BLaER1 treated with 17β-estradiol and CSF1 and Interleukin-3, amounts not matched to agents 10 nM and 100 nM (cell line): ENCODE measurements around the gene AGPAT3.

ENCODE experiments used
- H3K27ac ChIP-seq, 11 experiments: shearing (Covaris generic); formaldehyde crosslinking; 2 replicates each; pipeline ENCODE4 v1.8.1; 2022
- H3K27me3 ChIP-seq, 11 experiments: shearing (Covaris generic); formaldehyde crosslinking; 2 replicates each; pipeline ENCODE4 v1.8.1; 2022
- H3K36me3 ChIP-seq, 11 experiments: shearing (Covaris generic); formaldehyde crosslinking; 2 replicates each; pipeline ENCODE4 v1.8.1; 2022
- H3K4me1 ChIP-seq, 10 experiments: shearing (Covaris generic); formaldehyde crosslinking; 2 replicates each; pipeline ENCODE4 v1.8.1; 2022
- H3K4me2 ChIP-seq, 11 experiments: shearing (Covaris generic); formaldehyde crosslinking; 2 replicates each; pipeline ENCODE4 v1.8.1; 2022
- H3K4me3 ChIP-seq, 10 experiments: shearing (Covaris generic); formaldehyde crosslinking; 2 replicates each; pipeline ENCODE4 v1.8.1; 2022
- H3K9ac ChIP-seq, 11 experiments: shearing (Covaris generic); formaldehyde crosslinking; 2 replicates each; pipeline ENCODE4 v1.8.1; 2022
- H3K9me3 ChIP-seq, 11 experiments: shearing (Covaris generic); formaldehyde crosslinking; replicated peaks in 1 of 11; 2 replicates each; pipeline ENCODE4 v1.8.1; 2022
- H4K20me1 ChIP-seq, 11 experiments: shearing (Covaris generic); formaldehyde crosslinking; 2 replicates each; pipeline ENCODE4 v1.8.1; 2022
- Cebpa-rat ChIP-seq, 11 experiments: shearing (Covaris generic); IDR thresholded peaks; 2 replicates each; pipeline ENCODE4 v1.8.1; 2022

AGPAT3 gene

DNA sequence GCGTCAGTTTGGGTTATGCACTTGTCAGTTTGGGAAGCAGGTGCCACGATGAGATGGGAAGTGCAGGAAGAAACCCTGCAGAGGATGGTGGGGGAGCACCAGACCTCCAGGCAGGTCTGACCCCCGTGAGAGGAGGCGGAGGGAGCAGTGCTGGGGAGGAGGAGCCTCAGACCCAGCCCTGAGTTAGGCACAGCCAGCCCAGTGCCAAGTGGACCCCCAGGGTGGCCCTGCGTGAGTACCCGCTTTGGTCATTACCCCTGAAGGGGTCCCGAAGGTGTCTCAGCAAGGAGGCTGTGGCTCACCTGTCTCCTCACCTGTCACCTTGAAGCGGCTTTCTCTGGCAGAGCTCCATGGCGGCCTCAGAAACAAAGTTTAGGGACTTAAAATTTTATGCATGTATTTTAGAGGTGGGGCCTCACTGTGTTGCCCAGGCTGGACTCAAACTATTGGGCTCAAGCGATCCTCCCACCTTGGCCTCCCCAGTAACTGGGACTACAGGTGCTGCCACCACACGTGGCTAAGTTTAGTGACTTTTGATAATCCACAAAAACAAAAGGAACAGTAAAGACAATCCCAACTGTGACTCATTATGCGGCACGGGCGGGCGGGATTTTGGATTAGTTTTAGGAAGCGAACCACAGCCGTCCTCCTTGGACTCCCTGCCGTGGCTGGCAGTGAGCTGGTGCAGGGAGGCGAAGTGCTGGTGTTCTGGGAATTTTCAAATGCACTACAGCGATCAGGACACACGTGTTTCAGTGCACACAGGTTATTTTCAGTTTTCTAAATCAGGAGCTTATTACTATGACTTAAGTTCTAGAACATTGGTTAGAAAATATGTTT is 4.7 kb downstream of the AGPAT3 start:
- peaks cover 27 to 83% (median 61%) of the 10 kb centered on the region in 11 experiments; a peak in 20 of 22 replicates for H4K20me1 ChIP-seq
- no peak overlapping the region for H3K9ac ChIP-seq
- H3K27ac ChIP-seq = no peak overlapping the region

DNA sequence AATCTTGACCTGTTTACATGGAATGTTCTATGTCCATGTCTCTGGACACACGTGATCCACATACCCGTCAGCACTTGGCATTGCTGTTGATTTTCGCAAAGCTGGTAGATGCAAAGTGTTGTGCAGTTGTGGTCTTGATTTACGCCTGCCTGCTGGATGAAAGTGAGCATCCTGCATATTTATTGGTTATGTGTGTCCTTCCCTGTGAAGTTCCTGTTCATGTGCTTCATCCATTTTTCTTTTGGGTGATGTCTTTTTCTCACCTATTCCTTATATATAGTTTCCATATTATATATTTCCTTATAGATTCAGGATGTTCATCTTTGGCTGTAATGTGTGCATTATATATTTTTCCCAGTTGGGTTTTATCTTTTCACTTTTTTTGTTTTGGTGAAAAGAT is 6.5 kb downstream of the AGPAT3 start:
- Histone ChIP-seq H3K4me1 (peaks cover 10 to 28% (median 17%) of the 10 kb centered on the region in 10 experiments; a peak in 19 of 20 replicates), H3K27me3 (peaks cover 3 to 25% (median 19%) of the 10 kb centered on the region in 11 experiments; a peak in 19 of 22 replicates), H3K4me3 (no peak overlapping the region), H3K36me3 (peaks cover 0 to 56% (median 17%) of the 10 kb centered on the region in 11 experiments; a peak in 17 of 22 replicates), H3K4me2 (no peak overlapping the region), H3K9me3 (peaks cover 7 to 14% (median 13%) of the 10 kb centered on the region in 11 experiments; a peak in 18 of 22 replicates), H3K9ac (no peak overlapping the region), H4K20me1 (peaks cover 25 to 96% (median 63%) of the 10 kb centered on the region in 11 experiments; a peak in 21 of 22 replicates), H3K27ac (no peak overlapping the region)
- TF ChIP-seq Cebpa-rat (IDR thresholded peaks at IDR 0.05) = no peak

More for the DNA sequence above, 4.7 kb downstream of the AGPAT3 start:
- Histone ChIP-seq H3K4me1 (peaks cover 9 to 30% (median 20%) of the 10 kb centered on the region in 10 experiments; a peak in 19 of 20 replicates), H3K9me3 (peaks cover 0 to 2% (median under 1%) of the 10 kb centered on the region in 11 experiments; a peak in 5 of 22 replicates), H3K27me3 (peaks cover 3 to 39% (median 33%) of the 10 kb centered on the region in 11 experiments; a peak in 19 of 22 replicates), H3K4me3 (no peak overlapping the region), H3K36me3 (peaks cover 0 to 42% (median 11%) of the 10 kb centered on the region in 11 experiments; a peak in 15 of 22 replicates), H3K4me2 (no peak overlapping the region)
- TF ChIP-seq Cebpa-rat (IDR thresholded peaks at IDR 0.05) = no peak

DNA sequence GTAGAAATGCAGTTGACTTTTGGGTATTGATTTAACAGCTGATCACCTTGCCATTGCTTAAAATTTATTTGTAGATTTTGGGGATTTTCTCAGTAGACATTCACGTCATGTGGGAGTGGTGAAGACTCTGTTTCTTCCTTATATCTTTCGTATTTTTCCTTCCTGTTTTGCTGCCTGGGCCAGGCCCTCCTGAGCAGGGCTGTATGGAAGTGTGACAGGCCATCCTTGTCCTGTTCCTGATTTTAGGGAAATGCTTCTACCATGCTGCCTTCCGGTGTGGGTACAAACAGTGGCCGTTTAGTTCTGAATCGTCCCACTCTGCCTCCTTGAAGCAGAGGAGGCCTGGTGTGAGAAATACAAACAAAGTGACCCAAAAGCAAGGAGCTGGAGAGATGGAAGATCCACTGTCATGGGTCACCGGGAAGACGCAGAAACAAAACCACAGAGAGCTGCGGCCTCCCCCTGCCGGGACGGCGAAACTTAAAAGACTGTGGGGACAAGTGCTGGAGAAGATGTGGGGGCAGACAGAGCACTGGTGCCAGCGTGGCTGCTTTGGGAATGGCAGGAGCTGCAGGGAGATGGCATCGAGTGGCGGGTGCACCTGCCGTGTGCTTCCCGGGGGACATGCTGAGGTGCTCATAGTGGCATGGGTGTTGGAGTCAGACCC is 7.6 kb downstream of the AGPAT3 start:
- H3K9me3 ChIP-seq = peaks cover 7 to 14% (median 13%) of the 10 kb centered on the region in 11 experiments; a peak in 18 of 22 replicates
- TF ChIP-seq Cebpa-rat (IDR thresholded peaks at IDR 0.05) = no peak
- H3K9ac ChIP-seq = no peak overlapping the region
- peak overlapping the region in 3 of 11 experiments; percentile 5 to 35 (median 14); a peak in 3 of 22 replicates for H3K4me2 ChIP-seq
- peaks cover 0 to 16% (median 10%) of the 10 kb centered on the region in 10 experiments; a peak in 10 of 20 replicates for H3K4me1 ChIP-seq
- H3K27ac ChIP-seq = no peak overlapping the region
- peaks cover 0 to 14% (median 7%) of the 10 kb centered on the region in 11 experiments; a peak in 10 of 22 replicates for H3K27me3 ChIP-seq
- peaks cover 15 to 96% (median 62%) of the 10 kb centered on the region in 11 experiments; a peak in 20 of 22 replicates for H4K20me1 ChIP-seq
- peaks cover 0 to 50% (median 15%) of the 10 kb centered on the region in 11 experiments; a peak in 17 of 22 replicates for H3K36me3 ChIP-seq
- no peak overlapping the region for H3K4me3 ChIP-seq

- Histone ChIP-seq H3K27ac (no peak overlapping the region), H3K4me2 (no peak overlapping the region), H3K4me1 (peaks cover 0 to 15% (median 10%) of the 10 kb centered on the region in 10 experiments; a peak in 10 of 20 replicates), H3K9me3 (peaks cover 7 to 14% (median 13%) of the 10 kb centered on the region in 11 experiments; a peak in 18 of 22 replicates), H3K9ac (no peak overlapping the region), H3K4me3 (no peak overlapping the region), H4K20me1 (peaks cover 20 to 96% (median 63%) of the 10 kb centered on the region in 11 experiments; a peak in 20 of 22 replicates), H3K36me3 (peaks cover 6 to 60% (median 19%) of the 10 kb centered on the region in 11 experiments; a peak in 18 of 22 replicates), H3K27me3 (peaks cover 0 to 3% (median 0%) of the 10 kb centered on the region in 11 experiments; a peak in 3 of 22 replicates)
- TF ChIP-seq Cebpa-rat (IDR thresholded peaks at IDR 0.05) = no peak
These were observed 8.7 kb downstream of the AGPAT3 start for GRCh38 chr21:43873673-43874072.

- no peak for TF ChIP-seq Cebpa-rat (IDR thresholded peaks at IDR 0.05)
- Histone ChIP-seq H3K9ac (no peak overlapping the region), H3K4me1 (peaks cover 2 to 15% (median 11%) of the 10 kb centered on the region in 10 experiments; a peak in 13 of 20 replicates), H3K36me3 (peaks cover 6 to 60% (median 18%) of the 10 kb centered on the region in 11 experiments; a peak in 18 of 22 replicates), H3K4me3 (no peak overlapping the region), H3K27me3 (no peaks in the 10 kb centered on the region), H4K20me1 (peaks cover 19 to 96% (median 63%) of the 10 kb centered on the region in 11 experiments; a peak in 21 of 22 replicates), H3K4me2 (peak overlapping the region in 3 of 11 experiments; percentile 6 to 12 (median 6); a peak in 2 of 22 replicates), H3K27ac (no peak overlapping the region), H3K9me3 (peaks cover 7 to 14% (median 13%) of the 10 kb centered on the region in 11 experiments; a peak in 18 of 22 replicates)
These were observed 9.2 kb downstream of the AGPAT3 start for GRCh38 chr21:43874085-43874805.

GRCh38 chr21:43876605-43877004 is 11.6 kb downstream of the AGPAT3 start:
- no peak overlapping the region for H3K4me2 ChIP-seq
- peaks cover 7 to 14% (median 13%) of the 10 kb centered on the region in 11 experiments; a peak in 18 of 22 replicates for H3K9me3 ChIP-seq
- H3K4me1 ChIP-seq = peaks cover 16 to 29% (median 22%) of the 10 kb centered on the region in 10 experiments
- TF ChIP-seq Cebpa-rat (IDR thresholded peaks at IDR 0.05) = no peak
- no peak overlapping the region for H3K4me3 ChIP-seq
- peaks cover 6 to 45% (median 18%) of the 10 kb centered on the region in 11 experiments; a peak in 16 of 22 replicates for H3K36me3 ChIP-seq
- peaks cover 31 to 95% (median 63%) of the 10 kb centered on the region in 11 experiments for H4K20me1 ChIP-seq
- H3K27me3 ChIP-seq = no peaks in the 10 kb centered on the region
- H3K9ac ChIP-seq = no peak overlapping the region
- no peak overlapping the region for H3K27ac ChIP-seq

DNA sequence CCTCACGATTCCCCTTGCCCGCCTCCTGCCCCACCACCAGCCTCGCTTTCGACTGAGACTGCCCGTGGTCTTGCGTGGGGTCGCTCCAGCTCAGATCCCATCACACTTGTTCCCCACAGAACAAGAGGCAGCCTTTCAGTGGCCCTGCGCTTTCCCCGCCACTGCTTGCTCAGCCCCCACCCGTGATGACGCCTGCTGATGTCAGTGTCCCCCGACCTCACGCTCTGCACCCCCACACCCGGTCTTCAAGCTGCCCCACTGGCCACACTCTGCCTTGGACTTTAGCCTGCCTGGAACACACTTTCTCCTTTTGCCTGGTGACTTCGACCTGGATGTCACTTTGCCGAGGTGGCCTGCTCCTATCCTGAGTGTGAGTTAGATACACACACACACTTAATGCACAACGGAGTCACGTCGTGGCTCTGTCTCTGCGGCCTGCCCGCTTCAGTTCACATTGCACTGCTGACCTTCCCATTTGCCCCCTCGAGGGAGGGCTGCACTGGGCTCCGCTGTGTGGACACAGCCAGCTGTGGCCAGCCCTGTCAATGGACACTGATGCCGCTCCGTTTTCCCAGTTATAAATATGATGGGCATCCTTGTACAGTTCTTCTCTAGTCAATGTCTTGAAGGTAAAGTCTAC is 13.0 kb downstream of the AGPAT3 start:
- H4K20me1 ChIP-seq = peaks cover 38 to 96% (median 73%) of the 10 kb centered on the region in 11 experiments
- peaks cover 7 to 14% (median 13%) of the 10 kb centered on the region in 11 experiments; a peak in 18 of 22 replicates for H3K9me3 ChIP-seq
- no peak overlapping the region for H3K27ac ChIP-seq
- H3K9ac ChIP-seq = no peak overlapping the region
- no peaks in the 10 kb centered on the region for H3K27me3 ChIP-seq
- peaks cover 2 to 38% (median 14%) of the 10 kb centered on the region in 11 experiments; a peak in 15 of 22 replicates for H3K36me3 ChIP-seq
- H3K4me3 ChIP-seq = no peak overlapping the region
- no peak for TF ChIP-seq Cebpa-rat (IDR thresholded peaks at IDR 0.05)
- peaks cover 11 to 25% (median 18%) of the 10 kb centered on the region in 10 experiments; a peak in 19 of 20 replicates for H3K4me1 ChIP-seq
- no peak overlapping the region for H3K4me2 ChIP-seq
